K562 (cell line): ENCODE results near the gene RAB12. TPM values are rescaled to one million over a fixed set of nuclear protein-coding genes. Genes with fewer than 3 reads are reported as not detected.

Source experiments
- BRCA1 ChIP-seq, 2 experiments: fragments of 450-650 bp in 1 of 2; sonication (generic) in 1 of 2; formaldehyde crosslinking in 1 of 2; IDR thresholded peaks; 2 replicates each; pipeline versions ENCODE4 v1.5.0 to v1.6.1; 2017 to 2020; ENCODE audit warnings: mild to moderate bottlenecking in 1 of 2, missing genetic modification reagents in 1 of 2
- KAT8 ChIP-seq: fragments of 450-650 bp; IDR thresholded peaks from 2 replicates; pipeline ENCODE4 v1.6.1; 2016; ENCODE audit warnings: low read depth, mild to moderate bottlenecking
- NUFIP1 ChIP-seq: fragments of 450-650 bp; IDR thresholded peaks from 2 replicates; pipeline ENCODE4 v1.6.1; 2018; ENCODE audit not compliant: partially characterized antibody
- POLR2AphosphoS2 ChIP-seq: IDR thresholded peaks from 2 replicates; pipeline ENCODE4 v1.6.1; 2012; ENCODE audit warnings: low read length, improper control_type of control experiment
- STAG1 ChIP-seq: sonication (generic); formaldehyde crosslinking; IDR thresholded peaks from 2 replicates; pipeline ENCODE4 v1.5.0; 2020; ENCODE audit warnings: missing genetic modification reagents, borderline replicate concordance
- ZNF174 ChIP-seq: fragments of 250-450 bp; sonication (Bioruptor Pico); IDR thresholded peaks from 2 replicates; pipeline ENCODE4 v1.4.0; 2020; ENCODE audit warnings: mild to moderate bottlenecking
- polyA plus RNA-seq, 8 experiments: library from polyadenylated mRNA; depleted of rRNA in 4 of 8; stranded (reverse) in 5 of 8; unstranded in 3 of 8; fragments of >200 nt; fragmentation: Nextera tagmentation in 2 of 8; fragmentation: Illumina TruSeq in 1 of 8; extraction: Ambion mirVana in 2 of 8; extraction: Trizol in 1 of 8; gene quantifications; 2 replicates each; pipeline versions ENCODE4 v1.2.1 to v1.2.3, GENCODE V29; 2011 to 2014; ENCODE audit warnings: inconsistent platforms in 1 of 8, missing spikeins in 1 of 8
- total RNA-seq, 7 experiments: library from RNA; depleted of rRNA in 6 of 7; stranded (reverse); fragments of >200 nt in 6 of 7; fragmentation: Illumina TruSeq in 2 of 7; extraction: Trizol in 2 of 7; gene quantifications; 2 replicates each; pipeline versions ENCODE4 v1.2.1 to v1.2.3, GENCODE V29; 2011 to 2021; ENCODE audit warnings: low replicate concordance in 1 of 7
- TF ChIP-seq, protein P1 (sequence below): fragments of 450-650 bp; IDR thresholded peaks from 2 replicates; pipeline ENCODE4 v1.6.1; 2016; ENCODE audit warnings: mild to moderate bottlenecking, moderate library complexity
- TF ChIP-seq, protein P2 (sequence below), 2 experiments: IDR thresholded peaks; 2 replicates each; pipeline ENCODE4 v1.6.1; 2012; ENCODE audit warnings: improper control_type of control experiment in 2 of 2, low read depth in 2 of 2, low read length in 2 of 2, borderline replicate concordance in 1 of 2
- TF ChIP-seq, protein P3 (sequence below): fragments of 450-650 bp; IDR thresholded peaks from one replicate; pipeline ENCODE4 v1.6.1; 2018; ENCODE audit warnings: mild to moderate bottlenecking, moderate library complexity; ENCODE audit not compliant: partially characterized antibody
- TF ChIP-seq, protein P4 (sequence below): sonication (generic); formaldehyde crosslinking; IDR thresholded peaks from 2 replicates; pipeline ENCODE4 v1.8.0; 2022; ENCODE audit warnings: mild to moderate bottlenecking, low read depth, missing genetic modification reagents

The RAB12 gene
- total and polyA plus RNA-seq, 9 of the 15 experiments (the other 6 are each of a cell fraction or from before 2014, with no cell fraction given): 0.48 to 21.6 (median 18.8) TPM

DNA sequence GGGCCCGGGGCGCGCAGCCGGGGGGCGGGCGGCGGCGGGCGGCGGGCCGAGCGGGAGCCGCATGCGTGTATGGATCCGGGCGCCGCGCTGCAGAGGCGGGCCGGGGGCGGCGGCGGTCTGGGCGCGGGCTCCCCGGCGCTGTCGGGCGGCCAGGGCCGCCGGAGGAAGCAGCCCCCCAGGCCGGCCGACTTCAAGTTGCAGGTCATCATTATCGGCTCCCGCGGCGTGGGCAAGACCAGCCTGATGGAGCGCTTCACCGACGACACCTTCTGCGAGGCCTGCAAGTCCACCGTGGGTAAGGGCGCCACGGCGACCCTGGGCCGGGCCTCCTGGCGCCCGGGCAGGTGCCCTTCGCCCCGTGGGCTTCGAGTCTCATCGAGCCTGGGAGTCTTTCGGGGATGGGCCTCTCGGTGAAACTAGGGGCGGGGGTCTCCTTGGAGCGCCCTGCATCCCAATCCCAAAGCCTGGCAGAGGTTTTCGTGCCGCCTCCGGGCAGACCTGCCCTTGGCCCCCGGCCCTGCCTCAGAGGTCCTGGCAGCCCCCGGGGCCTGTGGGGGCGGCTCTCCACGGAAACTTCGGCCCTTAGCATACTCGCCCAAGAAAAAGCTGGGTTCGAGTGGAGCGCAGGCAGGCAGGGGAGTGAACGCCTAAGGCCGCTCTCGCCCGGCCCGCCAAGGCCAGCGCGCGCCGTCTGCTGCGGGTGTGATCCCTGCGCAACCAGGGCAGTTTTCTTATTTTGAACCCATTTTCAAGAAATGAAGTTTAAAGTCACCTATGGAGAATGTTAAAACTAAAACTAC is 622 bp downstream of the RAB12 start (continued):
- TF ChIP-seq, protein P1, sequence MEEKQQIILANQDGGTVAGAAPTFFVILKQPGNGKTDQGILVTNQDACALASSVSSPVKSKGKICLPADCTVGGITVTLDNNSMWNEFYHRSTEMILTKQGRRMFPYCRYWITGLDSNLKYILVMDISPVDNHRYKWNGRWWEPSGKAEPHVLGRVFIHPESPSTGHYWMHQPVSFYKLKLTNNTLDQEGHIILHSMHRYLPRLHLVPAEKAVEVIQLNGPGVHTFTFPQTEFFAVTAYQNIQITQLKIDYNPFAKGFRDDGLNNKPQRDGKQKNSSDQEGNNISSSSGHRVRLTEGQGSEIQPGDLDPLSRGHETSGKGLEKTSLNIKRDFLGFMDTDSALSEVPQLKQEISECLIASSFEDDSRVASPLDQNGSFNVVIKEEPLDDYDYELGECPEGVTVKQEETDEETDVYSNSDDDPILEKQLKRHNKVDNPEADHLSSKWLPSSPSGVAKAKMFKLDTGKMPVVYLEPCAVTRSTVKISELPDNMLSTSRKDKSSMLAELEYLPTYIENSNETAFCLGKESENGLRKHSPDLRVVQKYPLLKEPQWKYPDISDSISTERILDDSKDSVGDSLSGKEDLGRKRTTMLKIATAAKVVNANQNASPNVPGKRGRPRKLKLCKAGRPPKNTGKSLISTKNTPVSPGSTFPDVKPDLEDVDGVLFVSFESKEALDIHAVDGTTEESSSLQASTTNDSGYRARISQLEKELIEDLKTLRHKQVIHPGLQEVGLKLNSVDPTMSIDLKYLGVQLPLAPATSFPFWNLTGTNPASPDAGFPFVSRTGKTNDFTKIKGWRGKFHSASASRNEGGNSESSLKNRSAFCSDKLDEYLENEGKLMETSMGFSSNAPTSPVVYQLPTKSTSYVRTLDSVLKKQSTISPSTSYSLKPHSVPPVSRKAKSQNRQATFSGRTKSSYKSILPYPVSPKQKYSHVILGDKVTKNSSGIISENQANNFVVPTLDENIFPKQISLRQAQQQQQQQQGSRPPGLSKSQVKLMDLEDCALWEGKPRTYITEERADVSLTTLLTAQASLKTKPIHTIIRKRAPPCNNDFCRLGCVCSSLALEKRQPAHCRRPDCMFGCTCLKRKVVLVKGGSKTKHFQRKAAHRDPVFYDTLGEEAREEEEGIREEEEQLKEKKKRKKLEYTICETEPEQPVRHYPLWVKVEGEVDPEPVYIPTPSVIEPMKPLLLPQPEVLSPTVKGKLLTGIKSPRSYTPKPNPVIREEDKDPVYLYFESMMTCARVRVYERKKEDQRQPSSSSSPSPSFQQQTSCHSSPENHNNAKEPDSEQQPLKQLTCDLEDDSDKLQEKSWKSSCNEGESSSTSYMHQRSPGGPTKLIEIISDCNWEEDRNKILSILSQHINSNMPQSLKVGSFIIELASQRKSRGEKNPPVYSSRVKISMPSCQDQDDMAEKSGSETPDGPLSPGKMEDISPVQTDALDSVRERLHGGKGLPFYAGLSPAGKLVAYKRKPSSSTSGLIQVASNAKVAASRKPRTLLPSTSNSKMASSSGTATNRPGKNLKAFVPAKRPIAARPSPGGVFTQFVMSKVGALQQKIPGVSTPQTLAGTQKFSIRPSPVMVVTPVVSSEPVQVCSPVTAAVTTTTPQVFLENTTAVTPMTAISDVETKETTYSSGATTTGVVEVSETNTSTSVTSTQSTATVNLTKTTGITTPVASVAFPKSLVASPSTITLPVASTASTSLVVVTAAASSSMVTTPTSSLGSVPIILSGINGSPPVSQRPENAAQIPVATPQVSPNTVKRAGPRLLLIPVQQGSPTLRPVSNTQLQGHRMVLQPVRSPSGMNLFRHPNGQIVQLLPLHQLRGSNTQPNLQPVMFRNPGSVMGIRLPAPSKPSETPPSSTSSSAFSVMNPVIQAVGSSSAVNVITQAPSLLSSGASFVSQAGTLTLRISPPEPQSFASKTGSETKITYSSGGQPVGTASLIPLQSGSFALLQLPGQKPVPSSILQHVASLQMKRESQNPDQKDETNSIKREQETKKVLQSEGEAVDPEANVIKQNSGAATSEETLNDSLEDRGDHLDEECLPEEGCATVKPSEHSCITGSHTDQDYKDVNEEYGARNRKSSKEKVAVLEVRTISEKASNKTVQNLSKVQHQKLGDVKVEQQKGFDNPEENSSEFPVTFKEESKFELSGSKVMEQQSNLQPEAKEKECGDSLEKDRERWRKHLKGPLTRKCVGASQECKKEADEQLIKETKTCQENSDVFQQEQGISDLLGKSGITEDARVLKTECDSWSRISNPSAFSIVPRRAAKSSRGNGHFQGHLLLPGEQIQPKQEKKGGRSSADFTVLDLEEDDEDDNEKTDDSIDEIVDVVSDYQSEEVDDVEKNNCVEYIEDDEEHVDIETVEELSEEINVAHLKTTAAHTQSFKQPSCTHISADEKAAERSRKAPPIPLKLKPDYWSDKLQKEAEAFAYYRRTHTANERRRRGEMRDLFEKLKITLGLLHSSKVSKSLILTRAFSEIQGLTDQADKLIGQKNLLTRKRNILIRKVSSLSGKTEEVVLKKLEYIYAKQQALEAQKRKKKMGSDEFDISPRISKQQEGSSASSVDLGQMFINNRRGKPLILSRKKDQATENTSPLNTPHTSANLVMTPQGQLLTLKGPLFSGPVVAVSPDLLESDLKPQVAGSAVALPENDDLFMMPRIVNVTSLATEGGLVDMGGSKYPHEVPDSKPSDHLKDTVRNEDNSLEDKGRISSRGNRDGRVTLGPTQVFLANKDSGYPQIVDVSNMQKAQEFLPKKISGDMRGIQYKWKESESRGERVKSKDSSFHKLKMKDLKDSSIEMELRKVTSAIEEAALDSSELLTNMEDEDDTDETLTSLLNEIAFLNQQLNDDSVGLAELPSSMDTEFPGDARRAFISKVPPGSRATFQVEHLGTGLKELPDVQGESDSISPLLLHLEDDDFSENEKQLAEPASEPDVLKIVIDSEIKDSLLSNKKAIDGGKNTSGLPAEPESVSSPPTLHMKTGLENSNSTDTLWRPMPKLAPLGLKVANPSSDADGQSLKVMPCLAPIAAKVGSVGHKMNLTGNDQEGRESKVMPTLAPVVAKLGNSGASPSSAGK: peak; percentile 33; the same call in 1 of the 2 replicates
- TF ChIP-seq ZNF174 (no peak), BRCA1 (IDR thresholded peaks at IDR 0.05) (no peak), BRCA1 (CRISPR knock-in tag; IDR thresholded peaks at IDR 0.05) (no peak), POLR2AphosphoS2 (no peak), STAG1 (CRISPR knock-in tag) (no peak), NUFIP1 (no peak), KAT8 (no peak)
- TF ChIP-seq, protein P2, sequence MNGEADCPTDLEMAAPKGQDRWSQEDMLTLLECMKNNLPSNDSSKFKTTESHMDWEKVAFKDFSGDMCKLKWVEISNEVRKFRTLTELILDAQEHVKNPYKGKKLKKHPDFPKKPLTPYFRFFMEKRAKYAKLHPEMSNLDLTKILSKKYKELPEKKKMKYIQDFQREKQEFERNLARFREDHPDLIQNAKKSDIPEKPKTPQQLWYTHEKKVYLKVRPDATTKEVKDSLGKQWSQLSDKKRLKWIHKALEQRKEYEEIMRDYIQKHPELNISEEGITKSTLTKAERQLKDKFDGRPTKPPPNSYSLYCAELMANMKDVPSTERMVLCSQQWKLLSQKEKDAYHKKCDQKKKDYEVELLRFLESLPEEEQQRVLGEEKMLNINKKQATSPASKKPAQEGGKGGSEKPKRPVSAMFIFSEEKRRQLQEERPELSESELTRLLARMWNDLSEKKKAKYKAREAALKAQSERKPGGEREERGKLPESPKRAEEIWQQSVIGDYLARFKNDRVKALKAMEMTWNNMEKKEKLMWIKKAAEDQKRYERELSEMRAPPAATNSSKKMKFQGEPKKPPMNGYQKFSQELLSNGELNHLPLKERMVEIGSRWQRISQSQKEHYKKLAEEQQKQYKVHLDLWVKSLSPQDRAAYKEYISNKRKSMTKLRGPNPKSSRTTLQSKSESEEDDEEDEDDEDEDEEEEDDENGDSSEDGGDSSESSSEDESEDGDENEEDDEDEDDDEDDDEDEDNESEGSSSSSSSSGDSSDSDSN (IDR thresholded peaks at IDR 0.05; ENCODE audit: borderline replicate concordance in 1 of 2, low read depth in 2 of 2, low read length in 2 of 2): peak; percentile 52 to 56; a peak in 2 of 4 replicates
- TF ChIP-seq, protein P3, sequence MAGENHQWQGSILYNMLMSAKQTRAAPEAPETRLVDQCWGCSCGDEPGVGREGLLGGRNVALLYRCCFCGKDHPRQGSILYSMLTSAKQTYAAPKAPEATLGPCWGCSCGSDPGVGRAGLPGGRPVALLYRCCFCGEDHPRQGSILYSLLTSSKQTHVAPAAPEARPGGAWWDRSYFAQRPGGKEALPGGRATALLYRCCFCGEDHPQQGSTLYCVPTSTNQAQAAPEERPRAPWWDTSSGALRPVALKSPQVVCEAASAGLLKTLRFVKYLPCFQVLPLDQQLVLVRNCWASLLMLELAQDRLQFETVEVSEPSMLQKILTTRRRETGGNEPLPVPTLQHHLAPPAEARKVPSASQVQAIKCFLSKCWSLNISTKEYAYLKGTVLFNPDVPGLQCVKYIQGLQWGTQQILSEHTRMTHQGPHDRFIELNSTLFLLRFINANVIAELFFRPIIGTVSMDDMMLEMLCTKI: no peak
- TF ChIP-seq, protein P4, sequence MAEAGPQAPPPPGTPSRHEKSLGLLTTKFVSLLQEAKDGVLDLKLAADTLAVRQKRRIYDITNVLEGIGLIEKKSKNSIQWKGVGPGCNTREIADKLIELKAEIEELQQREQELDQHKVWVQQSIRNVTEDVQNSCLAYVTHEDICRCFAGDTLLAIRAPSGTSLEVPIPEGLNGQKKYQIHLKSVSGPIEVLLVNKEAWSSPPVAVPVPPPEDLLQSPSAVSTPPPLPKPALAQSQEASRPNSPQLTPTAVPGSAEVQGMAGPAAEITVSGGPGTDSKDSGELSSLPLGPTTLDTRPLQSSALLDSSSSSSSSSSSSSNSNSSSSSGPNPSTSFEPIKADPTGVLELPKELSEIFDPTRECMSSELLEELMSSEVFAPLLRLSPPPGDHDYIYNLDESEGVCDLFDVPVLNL (CRISPR knock-in tag): no peak
